ENCODE measurements around the gene ZIC5.

- TF ChIP-seq, protein P1, sequence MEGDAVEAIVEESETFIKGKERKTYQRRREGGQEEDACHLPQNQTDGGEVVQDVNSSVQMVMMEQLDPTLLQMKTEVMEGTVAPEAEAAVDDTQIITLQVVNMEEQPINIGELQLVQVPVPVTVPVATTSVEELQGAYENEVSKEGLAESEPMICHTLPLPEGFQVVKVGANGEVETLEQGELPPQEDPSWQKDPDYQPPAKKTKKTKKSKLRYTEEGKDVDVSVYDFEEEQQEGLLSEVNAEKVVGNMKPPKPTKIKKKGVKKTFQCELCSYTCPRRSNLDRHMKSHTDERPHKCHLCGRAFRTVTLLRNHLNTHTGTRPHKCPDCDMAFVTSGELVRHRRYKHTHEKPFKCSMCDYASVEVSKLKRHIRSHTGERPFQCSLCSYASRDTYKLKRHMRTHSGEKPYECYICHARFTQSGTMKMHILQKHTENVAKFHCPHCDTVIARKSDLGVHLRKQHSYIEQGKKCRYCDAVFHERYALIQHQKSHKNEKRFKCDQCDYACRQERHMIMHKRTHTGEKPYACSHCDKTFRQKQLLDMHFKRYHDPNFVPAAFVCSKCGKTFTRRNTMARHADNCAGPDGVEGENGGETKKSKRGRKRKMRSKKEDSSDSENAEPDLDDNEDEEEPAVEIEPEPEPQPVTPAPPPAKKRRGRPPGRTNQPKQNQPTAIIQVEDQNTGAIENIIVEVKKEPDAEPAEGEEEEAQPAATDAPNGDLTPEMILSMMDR (IDR thresholded peaks at IDR 0.05; ENCODE audit: insufficient read depth, low read depth, low read length) = no peak
- no peak for TF ChIP-seq EZH2 (IDR thresholded peaks at IDR 0.05; ENCODE audit: insufficient read depth, low read length)
Observed at GRCh38 chr13:99923877-99924582, 47.5 kb downstream of the ZIC5 start.
